Kidney (tissue), 14 donors: ENCODE results near the gene CCDC85B. TPM values are rescaled to one million over a fixed set of nuclear protein-coding genes. Genes with fewer than 3 reads are reported as not detected.

Experiments
- DNase-seq, 5 donors: peaks; one replicate each; pipeline ENCODE4 v3.0.0-alpha.2; 2013 to 2020
- FAIRE-seq: peaks from 2 replicates; lab custom pipeline; 2012; peaks lifted over from hg19 to GRCh38; lab: Jason Lieb, UNC
- H3K27ac ChIP-seq, 2 donors: one replicate each; pipeline ENCODE4 v1.7.0; 2013; ENCODE audit warnings: low read depth in 2 of 2, low read length in 2 of 2, inconsistent platforms in 1 of 2
- H3K27me3 ChIP-seq: one replicate; pipeline ENCODE4 v1.7.1; 2013; ENCODE audit warnings: low read length, inconsistent platforms; ENCODE audit not compliant: control insufficient read depth, insufficient read depth
- H3K36me3 ChIP-seq, 3 donors: one replicate each; pipeline versions ENCODE4 v1.7.0 to v1.7.1; 2013; ENCODE audit warnings: low read length in 3 of 3, control low read depth in 1 of 3, inconsistent platforms in 1 of 3; ENCODE audit not compliant: insufficient read depth in 3 of 3, control insufficient read depth in 2 of 3
- H3K4me1 ChIP-seq, 3 donors: one replicate each; pipeline versions ENCODE4 v1.7.0 to v1.7.1; 2013; ENCODE audit warnings: low read length in 3 of 3, inconsistent platforms in 1 of 3, low read depth in 1 of 3; ENCODE audit not compliant: control insufficient read depth in 2 of 3, insufficient read depth in 2 of 3
- H3K4me3 ChIP-seq, 3 donors: one replicate each; pipeline versions ENCODE4 v1.7.0 to v1.8.1; 2013; ENCODE audit warnings: low read length in 3 of 3, control low read depth in 1 of 3, inconsistent platforms in 1 of 3
- H3K9ac ChIP-seq, 3 donors: one replicate each; pipeline versions ENCODE4 v1.7.0 to v1.7.1; 2013; ENCODE audit warnings: low read length in 3 of 3, control low read depth in 1 of 3, inconsistent platforms in 1 of 3
- H3K9me3 ChIP-seq, 3 donors: one replicate each; pipeline versions ENCODE4 v1.7.0 to v1.7.1; 2013; ENCODE audit warnings: low read length in 3 of 3, control low read depth in 1 of 3, inconsistent platforms in 1 of 3; ENCODE audit not compliant: control insufficient read depth in 2 of 3, insufficient read depth in 1 of 3
- CTCF ChIP-seq: IDR thresholded peaks from 3 replicates; pipeline ENCODE4 v1.5.1; 2012; ENCODE audit warnings: mild to moderate bottlenecking, moderate library complexity, borderline replicate concordance; ENCODE audit not compliant: insufficient read depth; ENCODE audit errors: extremely low read depth
- intact Hi-C: fragments of 100-400 bp; cut with DNase I; formaldehyde crosslinking; loops from one replicate; pipeline ENCODE4 v1.11.1; 2022
- polyA plus RNA-seq: library from polyadenylated mRNA; stranded (reverse); fragments of 350-450 nt; fragmentation: Illumina TruSeq; extraction: RNeasy Lipid Tissue Mini Kit (QIAGEN cat#74804); gene quantifications from one replicate; pipeline ENCODE4 v1.2.3, GENCODE V29; 2014; ENCODE audit warnings: low read depth, low replicate concordance; ENCODE audit not compliant: insufficient read depth
- total RNA-seq: library from RNA; stranded (reverse); fragmentation: NEBNext Ultra II Directional; extraction: Animal tissue kit (Norgen Biotek cat#: 25700); gene quantifications from one replicate; pipeline ENCODE4 v1.2.1, GENCODE V29; 2021
- donor health status: control.
- donor health status: control.
- donor health status: control.
- donor health status: control.
- donor health status: control.
- donor health status: DM: yes; HTN: yes; CAD: no.
- donor health status: Normal renal cell carcinoma (clear cell type).

Gene CCDC85B
- total and polyA plus RNA-seq, 2 donors from 2014 or later = 26.1 to 31.8 TPM

GRCh38 chr11:65921876-65922275, 31.4 kb downstream of the CCDC85B start:
- H3K4me1 ChIP-seq = peaks cover 0 to 23% (median 14%) of the 10 kb centered on the region in 3 donors
- H3K9ac ChIP-seq = no peak overlapping the region
- H3K27ac ChIP-seq = no peak overlapping the region
- no peak for DNase-seq
- peaks cover 0 to 3% (median 2%) of the 10 kb centered on the region in 3 donors for H3K36me3 ChIP-seq
- no peak overlapping the region for H3K4me3 ChIP-seq
- H3K27me3 ChIP-seq = no peaks in the 10 kb centered on the region
- FAIRE-seq = no peak
- TF ChIP-seq CTCF = no peak
- H3K9me3 ChIP-seq = no peaks in the 10 kb centered on the region
- intact Hi-C loops = no loop called here

GRCh38 chr11:65922565-65922964, 32.1 kb downstream of the CCDC85B start:
- Histone ChIP-seq H3K27me3 (no peaks in the 10 kb centered on the region), H3K27ac (no peak overlapping the region), H3K36me3 (peaks cover 0 to 3% (median 2%) of the 10 kb centered on the region in 3 donors), H3K9me3 (no peaks in the 10 kb centered on the region), H3K9ac (no peak overlapping the region), H3K4me3 (no peak overlapping the region), H3K4me1 (peaks cover 0 to 16% (median 10%) of the 10 kb centered on the region in 3 donors)
- DNase-seq (no peak), FAIRE-seq (no peak)
- no peak for TF ChIP-seq CTCF
- intact Hi-C loops = no loop called here

GRCh38 chr11:65925397-65925796, 34.9 kb downstream of the CCDC85B start:
- FAIRE-seq = no peak
- intact Hi-C loops = no loop called here
- TF ChIP-seq CTCF = no peak
- Histone ChIP-seq H3K4me3 (no peak overlapping the region), H3K27me3 (no peaks in the 10 kb centered on the region), H3K9ac (no peak overlapping the region), H3K27ac (no peak overlapping the region), H3K9me3 (no peaks in the 10 kb centered on the region), H3K4me1 (peaks cover 0 to 6% (median 4%) of the 10 kb centered on the region in 3 donors), H3K36me3 (peaks cover 0 to 3% (median 2%) of the 10 kb centered on the region in 3 donors)
- DNase-seq = no peak

GRCh38 chr11:65927904-65928397, 37.5 kb downstream of the CCDC85B start:
- Histone ChIP-seq H3K27me3 (no peaks in the 10 kb centered on the region), H3K36me3 (no peaks in the 10 kb centered on the region), H3K4me1 (no peaks in the 10 kb centered on the region), H3K9me3 (no peaks in the 10 kb centered on the region), H3K9ac (no peak overlapping the region), H3K4me3 (no peak overlapping the region), H3K27ac (no peak overlapping the region)
- intact Hi-C loops = no loop called here
- DNase-seq = peak in 1 of 5 donors; percentile 53
- TF ChIP-seq CTCF = no peak
- FAIRE-seq = no peak
